ENCODE measurements around the gene GTF2IRD1. TPM values are rescaled to one million over a fixed set of nuclear protein-coding genes. Genes with fewer than 3 reads are reported as not detected.
A peak's percentile ranks its signal among the peaks of the same experiment; 100 is the strongest.

Gene GTF2IRD1, protein sequence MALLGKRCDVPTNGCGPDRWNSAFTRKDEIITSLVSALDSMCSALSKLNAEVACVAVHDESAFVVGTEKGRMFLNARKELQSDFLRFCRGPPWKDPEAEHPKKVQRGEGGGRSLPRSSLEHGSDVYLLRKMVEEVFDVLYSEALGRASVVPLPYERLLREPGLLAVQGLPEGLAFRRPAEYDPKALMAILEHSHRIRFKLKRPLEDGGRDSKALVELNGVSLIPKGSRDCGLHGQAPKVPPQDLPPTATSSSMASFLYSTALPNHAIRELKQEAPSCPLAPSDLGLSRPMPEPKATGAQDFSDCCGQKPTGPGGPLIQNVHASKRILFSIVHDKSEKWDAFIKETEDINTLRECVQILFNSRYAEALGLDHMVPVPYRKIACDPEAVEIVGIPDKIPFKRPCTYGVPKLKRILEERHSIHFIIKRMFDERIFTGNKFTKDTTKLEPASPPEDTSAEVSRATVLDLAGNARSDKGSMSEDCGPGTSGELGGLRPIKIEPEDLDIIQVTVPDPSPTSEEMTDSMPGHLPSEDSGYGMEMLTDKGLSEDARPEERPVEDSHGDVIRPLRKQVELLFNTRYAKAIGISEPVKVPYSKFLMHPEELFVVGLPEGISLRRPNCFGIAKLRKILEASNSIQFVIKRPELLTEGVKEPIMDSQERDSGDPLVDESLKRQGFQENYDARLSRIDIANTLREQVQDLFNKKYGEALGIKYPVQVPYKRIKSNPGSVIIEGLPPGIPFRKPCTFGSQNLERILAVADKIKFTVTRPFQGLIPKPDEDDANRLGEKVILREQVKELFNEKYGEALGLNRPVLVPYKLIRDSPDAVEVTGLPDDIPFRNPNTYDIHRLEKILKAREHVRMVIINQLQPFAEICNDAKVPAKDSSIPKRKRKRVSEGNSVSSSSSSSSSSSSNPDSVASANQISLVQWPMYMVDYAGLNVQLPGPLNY
- total RNA-seq (2021): 41.6 to 43.5 TPM (median 42.9 TPM) in 3 replicates
- Bru-seq, nascent RNA: percentile 57 among the genes with signal in this experiment
- long read RNA-seq, experiment 1, transcript GTF2IRD1-202 (27 exons, 3,077 nt): major isoform, 18 of 67 reads
- long read RNA-seq, experiment 1, transcript GTF2IRD1-201 (27 exons, 3,430 nt): minor isoform, 8 of 67 reads
- long read RNA-seq, experiment 1, partial matches to known transcripts: 19 of 67 reads
- long read RNA-seq, experiment 1, other reads (novel, unspliced or antisense): 22 of 67 reads
- long read RNA-seq, experiment 2, partial matches to known transcripts: 13 of 36 reads
- long read RNA-seq, experiment 2, other reads (novel, unspliced or antisense): 19 of 36 reads
- long read RNA-seq, experiment 3, partial matches to known transcripts: 1 of 2 reads
- long read RNA-seq, experiment 3, other reads (novel, unspliced or antisense): 1 of 2 reads

DNA sequence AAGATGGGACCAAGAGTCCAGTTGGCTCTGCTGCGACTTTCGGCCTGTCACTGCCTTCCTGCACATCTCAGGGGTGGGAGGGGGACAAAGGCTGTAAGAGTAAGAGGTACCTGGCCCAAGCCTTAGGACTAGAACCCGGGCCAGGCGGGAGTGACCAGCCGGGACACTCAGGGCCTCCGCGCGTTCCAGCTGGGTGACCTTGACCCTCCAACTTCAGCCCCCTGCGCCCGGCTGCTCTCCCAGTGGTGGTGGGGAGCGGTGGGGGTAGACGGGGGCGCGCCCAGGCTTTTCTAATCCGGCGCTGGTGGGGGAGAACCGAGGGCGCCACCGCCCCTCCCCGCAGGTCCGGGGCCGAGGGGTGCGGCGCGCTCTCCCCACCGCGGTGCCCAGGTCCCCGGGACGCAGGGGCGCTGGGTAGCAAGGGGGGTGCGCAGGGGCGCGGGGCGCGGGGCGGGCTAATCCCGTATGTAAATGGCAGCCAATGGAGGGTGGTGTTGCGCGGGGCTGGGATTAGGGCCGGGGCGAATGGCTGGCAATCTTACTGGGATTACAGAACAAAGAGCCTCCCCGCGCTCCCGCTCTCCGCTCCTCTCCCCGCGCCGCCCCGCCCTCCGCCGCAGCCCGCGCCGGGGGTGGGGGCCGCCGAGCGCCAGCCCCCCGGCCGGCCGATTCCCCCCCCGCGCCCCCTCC is at the start of gene GTF2IRD1:
TSS of gene GTF2IRD1 (plus strand) at position 585 of the 690 bp plus-strand sequence. CDS start 54,175 bp downstream, outside the sequence.
- ChIA-PET POLR2A (no interaction called here), CTCF (interaction anchor here (1.0 to 1.2 kb wide), 2 partner anchors 36 to 247 kb away, joined by 3 read pairs; no protein-coding TSS in a partner anchor)
- peaks cover 13% of the 10 kb centered on the region for H3K4me1 Mint-ChIP-seq
- DNase-seq (ENCODE audit: low spot score): peak; percentile 73
- TF ChIP-seq NFYB (CRISPR knock-in tag; conservative IDR thresholded peaks at IDR 0.05; ENCODE audit: low read depth) (peak; percentile 45), SP1 (CRISPR knock-in tag; conservative IDR thresholded peaks at IDR 0.05) (0 out of 2 replicates have a peak, but pooled peaks have one; percentile 40), TEAD1 (CRISPR knock-in tag; IDR thresholded peaks at IDR 0.05) (no peak), FOXP1 (CRISPR knock-in tag; IDR thresholded peaks at IDR 0.05; ENCODE audit: borderline replicate concordance) (0 out of 2 replicates have a peak, but pooled peaks have one; percentile 38)
- peak within 1 kb of the TSS; percentile 60 for H3K4me3 Mint-ChIP-seq
- no peaks in the 10 kb centered on the region for H3K27me3 Mint-ChIP-seq (ENCODE audit: low read depth)
- peak within 1 kb of the TSS; percentile 20; the same call in 1 of the 2 replicates for H3K27ac Mint-ChIP-seq
- no peaks in the 10 kb centered on the region for H3K36me3 Mint-ChIP-seq
- ATAC-seq: peak; percentile 43
- H3K9me3 Mint-ChIP-seq: no peaks in the 10 kb centered on the region

DNA sequence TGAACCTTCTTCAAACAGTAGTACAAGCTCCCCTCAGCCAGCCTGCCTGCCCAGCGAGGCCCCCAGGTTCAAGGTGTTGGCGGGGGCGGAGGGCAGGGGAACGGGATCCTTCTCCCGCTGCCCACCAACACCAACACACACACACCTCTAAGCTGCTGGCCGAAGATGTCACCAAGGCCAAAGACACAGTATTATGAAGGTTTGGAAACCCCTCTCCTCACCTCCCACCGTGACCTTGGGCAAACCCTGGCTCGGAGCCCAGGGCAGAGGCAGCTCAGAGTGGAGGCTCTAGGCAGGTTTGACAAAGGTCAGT is 49.4 kb upstream of the GTF2IRD1 start:
- ChIA-PET CTCF (interaction anchor here (2.1 to 10.3 kb wide), 3 partner anchors 24 to 201 kb away, joined by 13 to 275 read pairs (median 20); no protein-coding TSS in a partner anchor), POLR2A (no interaction called here)
- peaks cover 5% of the 10 kb centered on the region; the same call in 1 of the 2 replicates for H3K4me1 Mint-ChIP-seq
- ATAC-seq: no peak
- H3K4me3 Mint-ChIP-seq: no peak overlapping the region
- DNase-seq (ENCODE audit: low spot score): no peak
- H3K9me3 Mint-ChIP-seq: no peaks in the 10 kb centered on the region
- peaks cover 3% of the 10 kb centered on the region; the same call in 1 of the 2 replicates for H3K27me3 Mint-ChIP-seq (ENCODE audit: low read depth)
- no peak overlapping the region for H3K27ac Mint-ChIP-seq
- H3K36me3 Mint-ChIP-seq: peaks cover 8% of the 10 kb centered on the region
- TF ChIP-seq FOXP1 (CRISPR knock-in tag; IDR thresholded peaks at IDR 0.05; ENCODE audit: borderline replicate concordance) (no peak), RORB (CRISPR knock-in tag; IDR thresholded peaks at IDR 0.05) (no peak), FOXK1 (CRISPR knock-in tag; IDR thresholded peaks at IDR 0.05) (no peak), NFE2L1 (CRISPR knock-in tag; IDR thresholded peaks at IDR 0.05) (no peak), MYBL2 (CRISPR knock-in tag; IDR thresholded peaks at IDR 0.05) (no peak), GABPB1 (CRISPR knock-in tag; IDR thresholded peaks at IDR 0.05) (no peak), ZNF416 (CRISPR knock-in tag; IDR thresholded peaks at IDR 0.05) (no peak)
- TF ChIP-seq, protein P1, sequence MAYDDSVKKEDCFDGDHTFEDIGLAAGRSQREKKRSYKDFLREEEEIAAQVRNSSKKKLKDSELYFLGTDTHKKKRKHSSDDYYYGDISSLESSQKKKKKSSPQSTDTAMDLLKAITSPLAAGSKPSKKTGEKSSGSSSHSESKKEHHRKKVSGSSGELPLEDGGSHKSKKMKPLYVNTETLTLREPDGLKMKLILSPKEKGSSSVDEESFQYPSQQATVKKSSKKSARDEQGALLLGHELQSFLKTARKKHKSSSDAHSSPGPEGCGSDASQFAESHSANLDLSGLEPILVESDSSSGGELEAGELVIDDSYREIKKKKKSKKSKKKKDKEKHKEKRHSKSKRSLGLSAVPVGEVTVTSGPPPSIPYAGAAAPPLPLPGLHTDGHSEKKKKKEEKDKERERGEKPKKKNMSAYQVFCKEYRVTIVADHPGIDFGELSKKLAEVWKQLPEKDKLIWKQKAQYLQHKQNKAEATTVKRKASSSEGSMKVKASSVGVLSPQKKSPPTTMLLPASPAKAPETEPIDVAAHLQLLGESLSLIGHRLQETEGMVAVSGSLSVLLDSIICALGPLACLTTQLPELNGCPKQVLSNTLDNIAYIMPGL (CRISPR knock-in tag; IDR thresholded peaks at IDR 0.05): no peak
- TF ChIP-seq, protein P2, sequence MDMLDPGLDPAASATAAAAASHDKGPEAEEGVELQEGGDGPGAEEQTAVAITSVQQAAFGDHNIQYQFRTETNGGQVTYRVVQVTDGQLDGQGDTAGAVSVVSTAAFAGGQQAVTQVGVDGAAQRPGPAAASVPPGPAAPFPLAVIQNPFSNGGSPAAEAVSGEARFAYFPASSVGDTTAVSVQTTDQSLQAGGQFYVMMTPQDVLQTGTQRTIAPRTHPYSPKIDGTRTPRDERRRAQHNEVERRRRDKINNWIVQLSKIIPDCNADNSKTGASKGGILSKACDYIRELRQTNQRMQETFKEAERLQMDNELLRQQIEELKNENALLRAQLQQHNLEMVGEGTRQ (CRISPR knock-in tag; IDR thresholded peaks at IDR 0.05): no peak
- TF ChIP-seq, protein P3, sequence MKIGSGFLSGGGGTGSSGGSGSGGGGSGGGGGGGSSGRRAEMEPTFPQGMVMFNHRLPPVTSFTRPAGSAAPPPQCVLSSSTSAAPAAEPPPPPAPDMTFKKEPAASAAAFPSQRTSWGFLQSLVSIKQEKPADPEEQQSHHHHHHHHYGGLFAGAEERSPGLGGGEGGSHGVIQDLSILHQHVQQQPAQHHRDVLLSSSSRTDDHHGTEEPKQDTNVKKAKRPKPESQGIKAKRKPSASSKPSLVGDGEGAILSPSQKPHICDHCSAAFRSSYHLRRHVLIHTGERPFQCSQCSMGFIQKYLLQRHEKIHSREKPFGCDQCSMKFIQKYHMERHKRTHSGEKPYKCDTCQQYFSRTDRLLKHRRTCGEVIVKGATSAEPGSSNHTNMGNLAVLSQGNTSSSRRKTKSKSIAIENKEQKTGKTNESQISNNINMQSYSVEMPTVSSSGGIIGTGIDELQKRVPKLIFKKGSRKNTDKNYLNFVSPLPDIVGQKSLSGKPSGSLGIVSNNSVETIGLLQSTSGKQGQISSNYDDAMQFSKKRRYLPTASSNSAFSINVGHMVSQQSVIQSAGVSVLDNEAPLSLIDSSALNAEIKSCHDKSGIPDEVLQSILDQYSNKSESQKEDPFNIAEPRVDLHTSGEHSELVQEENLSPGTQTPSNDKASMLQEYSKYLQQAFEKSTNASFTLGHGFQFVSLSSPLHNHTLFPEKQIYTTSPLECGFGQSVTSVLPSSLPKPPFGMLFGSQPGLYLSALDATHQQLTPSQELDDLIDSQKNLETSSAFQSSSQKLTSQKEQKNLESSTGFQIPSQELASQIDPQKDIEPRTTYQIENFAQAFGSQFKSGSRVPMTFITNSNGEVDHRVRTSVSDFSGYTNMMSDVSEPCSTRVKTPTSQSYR (CRISPR knock-in tag; IDR thresholded peaks at IDR 0.05): no peak
- TF ChIP-seq, protein P4, sequence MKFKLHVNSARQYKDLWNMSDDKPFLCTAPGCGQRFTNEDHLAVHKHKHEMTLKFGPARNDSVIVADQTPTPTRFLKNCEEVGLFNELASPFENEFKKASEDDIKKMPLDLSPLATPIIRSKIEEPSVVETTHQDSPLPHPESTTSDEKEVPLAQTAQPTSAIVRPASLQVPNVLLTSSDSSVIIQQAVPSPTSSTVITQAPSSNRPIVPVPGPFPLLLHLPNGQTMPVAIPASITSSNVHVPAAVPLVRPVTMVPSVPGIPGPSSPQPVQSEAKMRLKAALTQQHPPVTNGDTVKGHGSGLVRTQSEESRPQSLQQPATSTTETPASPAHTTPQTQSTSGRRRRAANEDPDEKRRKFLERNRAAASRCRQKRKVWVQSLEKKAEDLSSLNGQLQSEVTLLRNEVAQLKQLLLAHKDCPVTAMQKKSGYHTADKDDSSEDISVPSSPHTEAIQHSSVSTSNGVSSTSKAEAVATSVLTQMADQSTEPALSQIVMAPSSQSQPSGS (CRISPR knock-in tag; IDR thresholded peaks at IDR 0.05; ENCODE audit: borderline replicate concordance, low read depth): no peak
- TF ChIP-seq, protein P5, sequence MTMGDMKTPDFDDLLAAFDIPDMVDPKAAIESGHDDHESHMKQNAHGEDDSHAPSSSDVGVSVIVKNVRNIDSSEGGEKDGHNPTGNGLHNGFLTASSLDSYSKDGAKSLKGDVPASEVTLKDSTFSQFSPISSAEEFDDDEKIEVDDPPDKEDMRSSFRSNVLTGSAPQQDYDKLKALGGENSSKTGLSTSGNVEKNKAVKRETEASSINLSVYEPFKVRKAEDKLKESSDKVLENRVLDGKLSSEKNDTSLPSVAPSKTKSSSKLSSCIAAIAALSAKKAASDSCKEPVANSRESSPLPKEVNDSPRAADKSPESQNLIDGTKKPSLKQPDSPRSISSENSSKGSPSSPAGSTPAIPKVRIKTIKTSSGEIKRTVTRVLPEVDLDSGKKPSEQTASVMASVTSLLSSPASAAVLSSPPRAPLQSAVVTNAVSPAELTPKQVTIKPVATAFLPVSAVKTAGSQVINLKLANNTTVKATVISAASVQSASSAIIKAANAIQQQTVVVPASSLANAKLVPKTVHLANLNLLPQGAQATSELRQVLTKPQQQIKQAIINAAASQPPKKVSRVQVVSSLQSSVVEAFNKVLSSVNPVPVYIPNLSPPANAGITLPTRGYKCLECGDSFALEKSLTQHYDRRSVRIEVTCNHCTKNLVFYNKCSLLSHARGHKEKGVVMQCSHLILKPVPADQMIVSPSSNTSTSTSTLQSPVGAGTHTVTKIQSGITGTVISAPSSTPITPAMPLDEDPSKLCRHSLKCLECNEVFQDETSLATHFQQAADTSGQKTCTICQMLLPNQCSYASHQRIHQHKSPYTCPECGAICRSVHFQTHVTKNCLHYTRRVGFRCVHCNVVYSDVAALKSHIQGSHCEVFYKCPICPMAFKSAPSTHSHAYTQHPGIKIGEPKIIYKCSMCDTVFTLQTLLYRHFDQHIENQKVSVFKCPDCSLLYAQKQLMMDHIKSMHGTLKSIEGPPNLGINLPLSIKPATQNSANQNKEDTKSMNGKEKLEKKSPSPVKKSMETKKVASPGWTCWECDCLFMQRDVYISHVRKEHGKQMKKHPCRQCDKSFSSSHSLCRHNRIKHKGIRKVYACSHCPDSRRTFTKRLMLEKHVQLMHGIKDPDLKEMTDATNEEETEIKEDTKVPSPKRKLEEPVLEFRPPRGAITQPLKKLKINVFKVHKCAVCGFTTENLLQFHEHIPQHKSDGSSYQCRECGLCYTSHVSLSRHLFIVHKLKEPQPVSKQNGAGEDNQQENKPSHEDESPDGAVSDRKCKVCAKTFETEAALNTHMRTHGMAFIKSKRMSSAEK (CRISPR knock-in tag; IDR thresholded peaks at IDR 0.05; ENCODE audit: borderline replicate concordance): no peak
